ENCODE measurements around the gene ALG5. TPM values are rescaled to one million over a fixed set of nuclear protein-coding genes. Genes with fewer than 3 reads are reported as not detected.

The ALG5 gene
- total and polyA plus RNA-seq, 2 of the 4 experiments (the other 2 are of a cell fraction) = 19.4 to 21.9 TPM

- no peak overlapping the region for H3K27ac ChIP-seq (ENCODE audit: insufficient read depth, low read length)
- H3K4me3 ChIP-seq (ENCODE audit: insufficient read depth, low read depth, low read length) = no peak overlapping the region
- H4K20me1 ChIP-seq (ENCODE audit: insufficient read depth, low read length) = no peaks in the 10 kb centered on the region
- H4K8ac ChIP-seq (ENCODE audit: low read depth in 2 of 2, low read length in 2 of 2) = no peak overlapping the region
- H2BK20ac ChIP-seq (ENCODE audit: low read depth, low read length) = no peak overlapping the region
- ATAC-seq (ENCODE audit: low read depth) (no peak), DNase-seq (no peak)
- H4K91ac ChIP-seq (ENCODE audit: insufficient read depth, low read depth, low read length) = no peak overlapping the region
- BruUV-seq (replicated peaks) = no TSS peak
- H2BK120ac ChIP-seq (ENCODE audit: low read depth, low read length) = no peak overlapping the region
- in situ Hi-C loops (cut with MboI; ENCODE audit: low sequenced_read_pairs) (loop anchor here (10.0 kb wide), 1 partner anchor 999 kb away; no protein-coding TSS in a partner anchor), intact Hi-C loops (cut with micrococcal nuclease) (no loop called here), dilution Hi-C loops (cut with HindIII; ENCODE audit: low sequenced_read_pairs, unreplicated experiment) (no loop called here)
- no peak overlapping the region for H3K23ac ChIP-seq (ENCODE audit: low read depth, low read length)
- H2AK9ac ChIP-seq (replicated peaks; ENCODE audit: low read depth, low read length, poor library complexity) = no peak overlapping the region
- 0 out of 2 replicates have a peak, but pooled peaks cover under 1% of the 10 kb centered on the region for H3K9me1 ChIP-seq (ENCODE audit: insufficient read depth, low read length)
- 100% methylated on average over 2 of the region's 5 CpGs; no CpG with 5 or more reads in 1 of the 2 experiments for WGBS, 2 experiments (ENCODE audit: extremely low coverage in 2 of 2, insufficient read length in 1 of 2)
- peaks cover under 1% of the 10 kb centered on the region; the same call in 1 of the 2 replicates for H3K4me1 ChIP-seq (ENCODE audit: control insufficient read depth, insufficient read depth, low read length)
- no peak overlapping the region for H2BK5ac ChIP-seq (ENCODE audit: low read depth, low read length, poor library complexity, severe bottlenecking)
- no peak overlapping the region for H4K5ac ChIP-seq (ENCODE audit: low read depth, low read length)
- CTCF ChIA-PET = no interaction called here
- no peaks in the 10 kb centered on the region for H3K27me3 ChIP-seq (ENCODE audit: control insufficient read depth, insufficient read depth, low read length)
- POLR2A ChIA-PET (ENCODE audit: unreplicated experiment) = no interaction called here
- H3K79me1 ChIP-seq (ENCODE audit: low read depth in 1 of 2, low read length in 2 of 2) = peaks cover 0 to 7% of the 10 kb centered on the region in 2 experiments; a peak in 2 of 4 replicates
- H3K14ac ChIP-seq (replicated peaks; ENCODE audit: low read depth, low read length) = no peak overlapping the region
- no peak overlapping the region for H3K4ac ChIP-seq (ENCODE audit: low read depth, low read length)
- H2AK5ac ChIP-seq (ENCODE audit: low read depth, low read length) = no peak overlapping the region
- no peak overlapping the region for H2AFZ ChIP-seq (replicated peaks; ENCODE audit: low read length, poor library complexity)
- no peak overlapping the region for H2BK15ac ChIP-seq (ENCODE audit: low read depth, low read length)
- no peak overlapping the region for H3K18ac ChIP-seq (ENCODE audit: low read depth, low read length)
- no peak overlapping the region for H3K56ac ChIP-seq (ENCODE audit: extremely low read depth, insufficient read depth, low read length)
- H3K4me2 ChIP-seq (ENCODE audit: low read depth, low read length) = no peak overlapping the region
- peaks cover 4% of the 10 kb centered on the region; the same call in 1 of the 2 replicates for H3K9me3 ChIP-seq (ENCODE audit: control insufficient read depth, insufficient read depth, low read length)
- H3K9ac ChIP-seq (ENCODE audit: low read depth, low read length) = no peak overlapping the region
- no peak for TF ChIP-seq CHD1 (IDR thresholded peaks at IDR 0.05; ENCODE audit: low read depth, low read length)
- TF ChIP-seq RFX5 (IDR thresholded peaks at IDR 0.05; ENCODE audit: low read depth, low read length) = no peak
- TF ChIP-seq FOS (IDR thresholded peaks at IDR 0.05; ENCODE audit: low read depth, low read length) = no peak
- no peak for TF ChIP-seq BHLHE40 (IDR thresholded peaks at IDR 0.05; ENCODE audit: low read depth, low read length)
- no peak for TF ChIP-seq USF2 (IDR thresholded peaks at IDR 0.05; ENCODE audit: low read depth, low read length)
- TF ChIP-seq MAFK (IDR thresholded peaks at IDR 0.05; ENCODE audit: low read depth, low read length) = no peak
- no peak for TF ChIP-seq MAZ (IDR thresholded peaks at IDR 0.05; ENCODE audit: borderline replicate concordance, low read depth, low read length)
- no peak for TF ChIP-seq RCOR1 (IDR thresholded peaks at IDR 0.05; ENCODE audit: insufficient replicate concordance, low read length)
- no peak for TF ChIP-seq ELK1 (IDR thresholded peaks at IDR 0.05; ENCODE audit: borderline replicate concordance, low read depth, low read length)
- no peak for TF ChIP-seq CEBPB (IDR thresholded peaks at IDR 0.05; ENCODE audit: low read depth, low read length)
- no peak for TF ChIP-seq SMC3 (IDR thresholded peaks at IDR 0.05; ENCODE audit: low read depth, low read length)
- TF ChIP-seq RAD21 (IDR thresholded peaks at IDR 0.05; ENCODE audit: low read length) = no peak
- TF ChIP-seq MXI1 (IDR thresholded peaks at IDR 0.05; ENCODE audit: borderline replicate concordance, low read depth, low read length) = no peak
- H3K36me3 ChIP-seq (ENCODE audit: control insufficient read depth, insufficient read depth, low read length) = peaks cover 25% of the 10 kb centered on the region
Measured at GRCh38 chr13:36973621-36974295, 25.4 kb downstream of the ALG5 start.

Measured in IMR-90 (cell line).